K562 (cell line): ENCODE data around the gene DMXL1. TPM values are rescaled to one million over a fixed set of nuclear protein-coding genes. Genes with fewer than 3 reads are reported as not detected.

ENCODE experiments used
- ATAC-seq: fragments of 200-7000 bp; cut with Tn5 transposase; 3 replicates; pipeline ENCODE4 v1.9.1; 2020; ENCODE audit warnings: moderate library complexity
- BruUV-seq: library from RNA; stranded (reverse); fragments of 400-500 nt; replicated peaks from 2 replicates; lab custom pipeline; 2021; lab: Mats Ljungman, UMichigan
- CTCF ChIA-PET: fragments of 300-600 bp; formaldehyde crosslinking; extraction: SDS; loops from one replicate; lab custom pipeline; 2021; ENCODE audit warnings: low intra/inter-chr PET ratio; lab: Yijun Ruan, JAX
- POLR2A ChIA-PET: fragments of 300-600, 350-650 bp; sonication (Branson Sonifier 250); formaldehyde crosslinking; extraction: SDS; loops from one replicate; lab custom pipeline; 2021; ENCODE audit warnings: antibody characterized with exemption, inconsistent platforms; lab: Yijun Ruan, JAX
- DNase-seq, 4 experiments: peaks; one replicate each; pipeline versions ENCODE4 v3.0.0 to v3.0.0-alpha.2; 2011 to 2018; ENCODE audit warnings: low spot score in 3 of 4, mixed read lengths in 3 of 4; ENCODE audit errors: extremely low read depth in 1 of 4
- FAIRE-seq: peaks from 2 replicates; lab custom pipeline; 2011; peaks lifted over from hg19 to GRCh38; lab: Jason Lieb, UNC
- H2AFZ ChIP-seq: 2 replicates; pipeline ENCODE4 v1.6.0; 2011; ENCODE audit warnings: low read depth, low read length, control low read depth, inconsistent platforms
- H3K27ac ChIP-seq: fragments of 200-600 bp; 3 replicates; pipeline ENCODE4 v1.8.0; 2011; ENCODE audit warnings: low read depth, mild to moderate bottlenecking, control low read depth, inconsistent platforms, low read length, moderate library complexity, mixed read lengths; ENCODE audit errors: extremely low read depth
- H3K27me3 ChIP-seq, 2 experiments: fragments of 300-600 bp in 1 of 2; 2 replicates in 1 of 2; 3 replicates in 1 of 2; pipeline versions ENCODE4 v1.6.0 to v1.8.0; 2011; ENCODE audit warnings: inconsistent platforms in 2 of 2, low read length in 2 of 2, mild to moderate bottlenecking in 1 of 2, mixed read lengths in 1 of 2, moderate library complexity in 1 of 2; ENCODE audit not compliant: control insufficient read depth in 2 of 2, insufficient read depth in 2 of 2
- H3K36me3 ChIP-seq: fragments of 300-600 bp; 3 replicates; pipeline ENCODE4 v1.8.0; 2011; ENCODE audit warnings: mild to moderate bottlenecking, low read length, inconsistent platforms; ENCODE audit not compliant: control insufficient read depth, insufficient read depth
- H3K4me1 ChIP-seq, 2 experiments: fragments of 200-600 bp in 1 of 2; replicated peaks in 1 of 2; 2 replicates in 1 of 2; 3 replicates in 1 of 2; pipeline versions ENCODE4 v1.5.1 to v1.8.0; 2011; ENCODE audit warnings: inconsistent platforms in 2 of 2, low read length in 2 of 2, mild to moderate bottlenecking in 1 of 2, mixed read lengths in 1 of 2, moderate library complexity in 1 of 2; ENCODE audit not compliant: control insufficient read depth in 2 of 2, insufficient read depth in 2 of 2
- H3K4me2 ChIP-seq: 2 replicates; pipeline ENCODE4 v1.6.1; 2011; ENCODE audit warnings: low read length, control low read depth, inconsistent platforms, mixed read lengths; ENCODE audit not compliant: insufficient read depth
- H3K4me3 ChIP-seq: fragments of 200-600 bp; sonication (generic), shearing (Covaris generic); 2 replicates; pipeline ENCODE4 v1.5.1; 2016; ENCODE audit warnings: control low read depth, inconsistent platforms
- H3K79me2 ChIP-seq: fragments of 200-600 bp; 3 replicates; pipeline ENCODE4 v1.8.0; 2011; ENCODE audit warnings: low read length, inconsistent platforms; ENCODE audit not compliant: control insufficient read depth, insufficient read depth
- H3K9ac ChIP-seq, 2 experiments: 2 replicates each; pipeline versions ENCODE4 v1.6.0 to v1.6.1; 2011; ENCODE audit warnings: low read depth in 2 of 2, low read length in 2 of 2, control low read depth in 1 of 2, inconsistent platforms in 1 of 2, mild to moderate bottlenecking in 1 of 2, mixed read lengths in 1 of 2; ENCODE audit not compliant: insufficient read depth in 1 of 2
- H3K9me1 ChIP-seq: one replicate; pipeline ENCODE4 v1.6.0; 2011; ENCODE audit warnings: inconsistent platforms, mild to moderate bottlenecking, low read length, moderate library complexity; ENCODE audit not compliant: control insufficient read depth, insufficient read depth
- H3K9me3 ChIP-seq: replicated peaks from 2 replicates; pipeline ENCODE4 v1.5.1; 2011; ENCODE audit warnings: low read depth, low read length, inconsistent platforms; ENCODE audit not compliant: control insufficient read depth, insufficient read depth
- H4K20me1 ChIP-seq: replicated peaks from 2 replicates; pipeline ENCODE4 v1.6.1; 2011; ENCODE audit warnings: low read length, inconsistent platforms, mixed read lengths; ENCODE audit not compliant: control insufficient read depth, insufficient read depth
- CEBPB ChIP-seq: fragments of 450-650 bp; IDR thresholded peaks from 2 replicates; pipeline ENCODE4 v1.6.1; 2016; ENCODE audit warnings: missing genetic modification characterization, missing compliant biosample characterization
- CEBPG ChIP-seq, 3 experiments: fragments of 200-800 bp in 1 of 3; sonication (Bioruptor generic) in 1 of 3; sonication (generic) in 1 of 3; formaldehyde crosslinking in 1 of 3; IDR thresholded peaks in 2 of 3; conservative IDR thresholded peaks in 1 of 3; 2 replicates each; pipeline versions ENCODE4 v1.6.1 to v1.8.0; 2016 to 2022; ENCODE audit warnings: missing compliant biosample characterization in 2 of 3, missing genetic modification characterization in 2 of 3, mild to moderate bottlenecking in 1 of 3, missing genetic modification reagents in 1 of 3
- WGBS: fragments of 100-300 bp; shearing (Covaris generic); methylation state at CpG from one replicate; pipeline ENCODE4 v1.1.6; 2016; ENCODE audit warnings: low coverage, mixed read lengths; ENCODE audit not compliant: insufficient coverage; ENCODE audit errors: missing lambda C conversion rate; 5-methylcytosine and 5-hydroxymethylcytosine counted together
- in situ Hi-C: fragments of 300-500 bp; cut with MboI; formaldehyde crosslinking; loops from 4 replicates; pipeline ENCODE4 v1.15.0; 2018; ENCODE audit warnings: inconsistent platforms, mixed read lengths
- intact Hi-C: fragments of 100-400 bp; cut with micrococcal nuclease; formaldehyde crosslinking; loops from 2 replicates; pipeline ENCODE4 v1.14.2; 2022
- microRNA-seq: library from miRNA; unstranded; fragments of <30 nt; microRNA quantifications from one replicate; pipeline ENCODE4, GENCODE V29; 2018; ENCODE audit warnings: borderline microRNAs expressed
- polyA plus RNA-seq, 8 experiments: library from polyadenylated mRNA; depleted of rRNA in 4 of 8; stranded (reverse) in 5 of 8; unstranded in 3 of 8; fragments of >200 nt; fragmentation: Nextera tagmentation in 2 of 8; fragmentation: Illumina TruSeq in 1 of 8; extraction: Ambion mirVana in 2 of 8; extraction: Trizol in 1 of 8; gene quantifications; 2 replicates each; pipeline versions ENCODE4 v1.2.1 to v1.2.3, GENCODE V29; 2011 to 2014; ENCODE audit warnings: inconsistent platforms in 1 of 8, missing spikeins in 1 of 8
- small RNA-seq: library from RNA; depleted of rRNA; stranded (forward); fragments of <200 nt; gene quantifications from one replicate; pipeline ENCODE3, GENCODE V24; 2014
- total RNA-seq, 7 experiments: library from RNA; depleted of rRNA in 6 of 7; stranded (reverse); fragments of >200 nt in 6 of 7; fragmentation: Illumina TruSeq in 2 of 7; extraction: Trizol in 2 of 7; gene quantifications; 2 replicates each; pipeline versions ENCODE4 v1.2.1 to v1.2.3, GENCODE V29; 2011 to 2021; ENCODE audit warnings: low replicate concordance in 1 of 7
- TF ChIP-seq, protein P1 (sequence below): fragments of 450-650 bp; IDR thresholded peaks from 2 replicates; pipeline ENCODE4 v1.6.1; 2016; ENCODE audit warnings: low read depth

Gene DMXL1
- total and polyA plus RNA-seq, 9 of the 15 experiments (the other 6 are each of a cell fraction or from before 2014, with no cell fraction given), result 8.3 to 40.3 (median 30.6) TPM

DNA sequence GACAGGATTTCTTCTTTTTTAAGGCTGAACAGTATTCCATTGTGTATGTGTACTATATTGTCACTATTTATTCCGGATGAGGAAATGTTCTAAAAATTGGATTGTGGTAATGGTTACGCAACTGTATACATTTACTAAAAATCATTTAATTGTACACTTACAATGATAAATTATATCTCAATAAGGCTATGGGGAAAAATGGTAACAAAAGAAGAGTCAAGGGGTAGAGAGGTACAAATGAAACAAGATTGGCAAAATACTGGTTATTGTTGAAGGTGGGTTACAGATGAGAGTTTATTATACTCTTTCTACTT, 222.6 kb downstream of the DMXL1 start:
- 100% methylated on average over 2 of the region's 2 CpGs for WGBS
- BruUV-seq, result no TSS peak

More for the DNA sequence above, 222.6 kb downstream of the DMXL1 start:
- intact Hi-C loops, result no loop called here
- H3K4me2 ChIP-seq, result no peak overlapping the region
- in situ Hi-C loops, result no loop called here
- DNase-seq (no peak), FAIRE-seq (no peak), ATAC-seq (no peak)
- H4K20me1 ChIP-seq, result no peaks in the 10 kb centered on the region
- no peak overlapping the region for H3K27ac ChIP-seq
- H3K4me3 ChIP-seq, result no peak overlapping the region
- H3K79me2 ChIP-seq, result peaks cover 55% of the 10 kb centered on the region
- no peaks in the 10 kb centered on the region for H3K27me3 ChIP-seq
- no peaks in the 10 kb centered on the region for H3K9me3 ChIP-seq
- peaks cover 9 to 35% of the 10 kb centered on the region in 2 experiments for H3K4me1 ChIP-seq
- TF ChIP-seq, protein P1, sequence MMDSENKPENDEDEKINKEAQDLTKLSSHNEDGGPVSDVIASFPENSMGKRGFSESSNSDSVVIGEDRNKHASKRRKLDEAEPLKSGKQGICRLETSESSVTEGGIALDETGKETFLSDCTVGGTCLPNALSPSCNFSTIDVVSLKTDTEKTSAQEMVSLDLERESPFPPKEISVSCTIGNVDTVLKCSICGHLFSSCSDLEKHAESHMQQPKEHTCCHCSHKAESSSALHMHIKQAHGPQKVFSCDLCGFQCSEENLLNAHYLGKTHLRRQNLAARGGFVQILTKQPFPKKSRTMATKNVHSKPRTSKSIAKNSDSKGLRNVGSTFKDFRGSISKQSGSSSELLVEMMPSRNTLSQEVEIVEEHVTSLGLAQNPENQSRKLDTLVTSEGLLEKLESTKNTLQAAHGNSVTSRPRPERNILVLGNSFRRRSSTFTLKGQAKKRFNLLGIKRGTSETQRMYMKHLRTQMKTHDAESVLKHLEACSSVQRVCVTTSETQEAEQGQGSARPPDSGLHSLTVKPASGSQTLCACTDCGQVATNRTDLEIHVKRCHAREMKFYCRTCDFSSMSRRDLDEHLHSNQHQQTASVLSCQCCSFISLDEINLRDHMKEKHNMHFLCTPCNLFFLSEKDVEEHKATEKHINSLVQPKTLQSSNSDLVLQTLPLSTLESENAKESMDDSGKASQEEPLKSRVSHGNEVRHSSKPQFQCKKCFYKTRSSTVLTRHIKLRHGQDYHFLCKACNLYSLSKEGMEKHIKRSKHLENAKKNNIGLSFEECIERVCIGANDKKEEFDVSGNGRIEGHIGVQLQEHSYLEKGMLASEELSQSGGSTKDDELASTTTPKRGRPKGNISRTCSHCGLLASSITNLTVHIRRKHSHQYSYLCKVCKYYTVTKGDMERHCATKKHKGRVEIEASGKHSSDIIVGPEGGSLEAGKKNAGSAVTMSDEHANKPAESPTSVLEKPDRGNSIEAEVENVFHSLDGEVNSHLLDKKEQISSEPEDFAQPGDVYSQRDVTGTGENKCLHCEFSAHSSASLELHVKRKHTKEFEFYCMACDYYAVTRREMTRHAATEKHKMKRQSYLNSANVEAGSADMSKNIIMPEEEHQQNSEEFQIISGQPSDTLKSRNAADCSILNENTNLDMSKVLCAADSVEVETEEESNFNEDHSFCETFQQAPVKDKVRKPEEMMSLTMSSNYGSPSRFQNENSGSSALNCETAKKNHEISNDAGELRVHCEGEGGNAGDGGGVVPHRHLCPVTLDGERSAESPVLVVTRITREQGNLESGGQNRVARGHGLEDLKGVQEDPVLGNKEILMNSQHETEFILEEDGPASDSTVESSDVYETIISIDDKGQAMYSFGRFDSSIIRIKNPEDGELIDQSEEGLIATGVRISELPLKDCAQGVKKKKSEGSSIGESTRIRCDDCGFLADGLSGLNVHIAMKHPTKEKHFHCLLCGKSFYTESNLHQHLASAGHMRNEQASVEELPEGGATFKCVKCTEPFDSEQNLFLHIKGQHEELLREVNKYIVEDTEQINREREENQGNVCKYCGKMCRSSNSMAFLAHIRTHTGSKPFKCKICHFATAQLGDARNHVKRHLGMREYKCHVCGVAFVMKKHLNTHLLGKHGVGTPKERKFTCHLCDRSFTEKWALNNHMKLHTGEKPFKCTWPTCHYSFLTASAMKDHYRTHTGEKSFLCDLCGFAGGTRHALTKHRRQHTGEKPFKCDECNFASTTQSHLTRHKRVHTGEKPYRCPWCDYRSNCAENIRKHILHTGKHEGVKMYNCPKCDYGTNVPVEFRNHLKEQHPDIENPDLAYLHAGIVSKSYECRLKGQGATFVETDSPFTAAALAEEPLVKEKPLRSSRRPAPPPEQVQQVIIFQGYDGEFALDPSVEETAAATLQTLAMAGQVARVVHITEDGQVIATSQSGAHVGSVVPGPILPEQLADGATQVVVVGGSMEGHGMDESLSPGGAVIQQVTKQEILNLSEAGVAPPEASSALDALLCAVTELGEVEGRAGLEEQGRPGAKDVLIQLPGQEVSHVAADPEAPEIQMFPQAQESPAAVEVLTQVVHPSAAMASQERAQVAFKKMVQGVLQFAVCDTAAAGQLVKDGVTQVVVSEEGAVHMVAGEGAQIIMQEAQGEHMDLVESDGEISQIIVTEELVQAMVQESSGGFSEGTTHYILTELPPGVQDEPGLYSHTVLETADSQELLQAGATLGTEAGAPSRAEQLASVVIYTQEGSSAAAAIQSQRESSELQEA, result no peak
- TF ChIP-seq CEBPG (CRISPR knock-in tag; IDR thresholded peaks at IDR 0.05), result no peak
- peak; percentile 52 to 68; a peak in 3 of 4 replicates for TF ChIP-seq CEBPG (tag; conservative IDR thresholded peaks at IDR 0.05 in 1 of 2, IDR thresholded peaks at IDR 0.05 in 1 of 2)
- TF ChIP-seq CEBPB (tag), result peak; percentile 86
- H2AFZ ChIP-seq, result no peak overlapping the region
- ChIA-PET CTCF (no interaction called here), POLR2A (no interaction called here)
- no peaks in the 10 kb centered on the region for H3K36me3 ChIP-seq
- no peaks in the 10 kb centered on the region for H3K9me1 ChIP-seq
- H3K9ac ChIP-seq, result no peak overlapping the region

Small RNA genes within 50 kb of the gene (microRNA-seq; reads per million reads assigned to microRNA genes)
- gene MIR5706, result 0.36 reads per million

Small RNA genes within 50 kb of the gene (small RNA-seq; reads per million reads assigned to genes)
- gene LAMTOR3P2 (not detected), gene MIR5706 (0.95 reads per million, percentile 56 among the genes with 10 or more reads in this experiment), gene RNU6-701P (not detected)

Other genes starting within 250 kb of the DMXL1 start
- 7.4 and 10.8 TPM in 2 replicates for gene DTWD2, start 82.5 kb upstream of the DMXL1 start, total RNA-seq (2014; rRNA removed)
- gene DTWD2, start 82.5 kb upstream of the DMXL1 start, total RNA-seq (2014; rRNA removed; fragmentation: Illumina TruSeq; extraction: Trizol), result 4.9 and 5.4 TPM in 2 replicates
- 4.9 TPM in 2 replicates for gene DTWD2, start 82.5 kb upstream of the DMXL1 start, total RNA-seq (2015; rRNA removed; fragmentation: Illumina TruSeq; extraction: Trizol)
- gene DTWD2, start 82.5 kb upstream of the DMXL1 start, total RNA-seq (2021), result 5.5 TPM in 2 replicates
- 2.2 and 3.1 TPM in 2 replicates for gene DTWD2, start 82.5 kb upstream of the DMXL1 start, polyA plus RNA-seq (2011; rRNA removed)
- 3.1 and 3.7 TPM in 2 replicates for gene DTWD2, start 82.5 kb upstream of the DMXL1 start, polyA plus RNA-seq (2014; fragmentation: Illumina TruSeq; extraction: Trizol)
- gene DTWD2, start 82.5 kb upstream of the DMXL1 start, polyA plus RNA-seq (2014; fragmentation: Nextera tagmentation; extraction: Ambion mirVana), result 1 to 10 TPM in 1 of 2 experiments, under 1 TPM in 1; 0.99 to 1.1 TPM
- gene DTWD2, start 82.5 kb upstream of the DMXL1 start, polyA plus RNA-seq (2014; rRNA removed), result 3.2 and 4.1 TPM in 2 replicates